Dermis blood vessel endothelial cell (primary cell): Measurements from ENCODE around the gene BARX1. TPM values are rescaled to one million over a fixed set of nuclear protein-coding genes. Genes with fewer than 3 reads are reported as not detected.

Source experiments
- DNase-seq: peaks from one replicate; pipeline ENCODE4 v3.0.0; 2010
- total RNA-seq: library from RNA; depleted of rRNA; stranded (reverse); fragments of >200 nt; gene quantifications from 2 replicates; pipeline ENCODE4 v1.2.3, GENCODE V29; 2014

Gene BARX1
- total RNA-seq, 1 donor from 2014 or later: not detected

DNA sequence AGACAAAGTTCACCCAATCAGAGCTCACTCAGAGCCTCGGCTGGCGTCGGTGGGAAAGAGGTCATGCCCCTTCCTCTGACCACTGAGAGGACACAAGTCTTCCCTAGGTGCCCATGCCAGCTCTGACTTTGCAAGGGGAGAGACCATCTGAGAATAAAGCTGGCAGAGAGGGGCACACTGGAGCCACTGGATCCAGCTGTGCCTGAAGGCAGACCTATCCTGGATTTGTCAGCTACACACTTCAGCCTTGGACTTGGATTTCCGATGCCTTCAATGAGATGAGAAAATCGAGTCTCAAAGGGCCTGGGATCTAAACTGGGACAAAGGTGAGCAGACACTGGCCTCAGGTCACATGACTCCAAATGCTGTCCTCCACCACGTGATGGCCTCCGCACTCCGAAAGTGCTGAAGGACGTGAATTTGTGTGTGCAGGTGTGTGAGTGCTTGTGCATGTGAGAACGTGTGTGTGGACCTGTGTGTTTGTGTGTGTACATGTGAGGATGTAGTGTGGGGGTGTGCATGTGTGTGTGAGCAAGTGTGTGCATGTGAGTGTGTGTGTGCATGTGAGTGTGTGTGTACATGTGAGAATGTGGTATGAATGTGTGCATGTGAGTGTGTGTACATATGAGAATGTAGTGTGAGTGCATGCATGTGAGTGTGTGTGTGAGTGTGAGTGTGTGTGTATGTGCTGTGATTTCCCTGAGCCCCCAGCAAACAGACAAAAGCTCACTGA is 37.9 kb downstream of the BARX1 start:
- DNase-seq: no peak

GRCh38 chr9:93916358-93916757 is 38.8 kb downstream of the BARX1 start:
- DNase-seq: no peak

DNA sequence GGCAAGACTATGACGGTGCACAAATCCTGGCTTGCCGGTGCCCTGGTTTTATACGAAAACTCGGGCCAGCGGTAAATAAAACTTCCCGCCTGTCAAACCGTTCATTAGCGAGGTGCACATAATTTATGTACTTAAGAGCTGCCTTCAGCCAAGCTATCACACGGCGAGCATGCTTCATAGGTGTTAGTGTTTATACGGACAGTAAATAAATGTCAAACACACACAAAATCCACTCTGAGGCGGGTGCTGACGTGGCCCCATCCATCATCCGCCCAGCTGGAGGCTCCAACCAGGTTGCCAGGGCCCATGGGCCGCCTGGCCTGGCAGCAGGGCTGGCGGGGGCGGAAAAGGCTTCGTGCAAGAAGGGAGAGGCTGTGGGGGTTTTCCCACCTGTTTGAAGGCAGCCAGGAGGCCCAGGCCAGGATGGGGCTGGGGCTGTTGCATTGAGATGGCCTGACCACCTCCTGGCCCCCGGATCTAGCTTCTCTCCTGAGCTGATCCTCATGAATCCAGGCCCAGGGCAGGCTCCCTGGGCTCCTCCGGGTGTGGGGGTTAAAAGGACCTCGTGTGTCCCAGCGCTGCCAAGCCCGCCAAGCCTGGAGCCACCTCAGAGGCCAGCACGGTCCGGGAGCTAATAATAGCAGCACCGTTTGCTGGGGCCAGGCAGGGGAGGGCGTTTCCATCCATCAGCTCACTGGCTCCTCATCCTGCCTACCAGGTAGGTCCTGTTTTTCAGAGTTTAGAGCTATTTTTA is 43.2 kb downstream of the BARX1 start:
- DNase-seq: no peak

GRCh38 chr9:93911136-93911745 is 43.9 kb downstream of the BARX1 start:
- no peak for DNase-seq

- DNase-seq: no peak
Observed at GRCh38 chr9:93910598-93910997, 44.6 kb downstream of the BARX1 start.

DNA sequence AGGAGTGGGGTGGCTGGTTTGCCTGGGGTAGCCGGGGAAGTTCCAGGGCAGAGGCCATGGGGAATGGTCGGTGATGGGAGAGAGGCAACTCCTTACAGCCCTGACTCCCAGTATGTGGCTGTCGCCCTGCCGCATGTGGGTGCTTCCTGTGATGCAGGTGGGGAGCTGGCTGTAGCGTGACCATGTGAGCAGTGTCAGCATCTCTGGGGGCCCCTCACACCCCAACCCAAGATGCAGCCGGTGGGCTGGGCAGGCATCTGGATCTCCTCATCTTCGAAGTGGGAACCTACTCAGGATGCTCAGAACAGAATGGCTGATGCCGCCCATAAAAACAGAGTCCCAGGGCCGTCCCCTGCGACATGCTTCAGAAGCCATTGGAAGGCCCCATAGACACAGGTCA is 45.0 kb downstream of the BARX1 start:
- DNase-seq: no peak

- DNase-seq: no peak
Observed at GRCh38 chr9:93909242-93909616, 45.9 kb downstream of the BARX1 start.

- DNase-seq: no peak
Observed at GRCh38 chr9:93908591-93909241, 46.4 kb downstream of the BARX1 start.

DNA sequence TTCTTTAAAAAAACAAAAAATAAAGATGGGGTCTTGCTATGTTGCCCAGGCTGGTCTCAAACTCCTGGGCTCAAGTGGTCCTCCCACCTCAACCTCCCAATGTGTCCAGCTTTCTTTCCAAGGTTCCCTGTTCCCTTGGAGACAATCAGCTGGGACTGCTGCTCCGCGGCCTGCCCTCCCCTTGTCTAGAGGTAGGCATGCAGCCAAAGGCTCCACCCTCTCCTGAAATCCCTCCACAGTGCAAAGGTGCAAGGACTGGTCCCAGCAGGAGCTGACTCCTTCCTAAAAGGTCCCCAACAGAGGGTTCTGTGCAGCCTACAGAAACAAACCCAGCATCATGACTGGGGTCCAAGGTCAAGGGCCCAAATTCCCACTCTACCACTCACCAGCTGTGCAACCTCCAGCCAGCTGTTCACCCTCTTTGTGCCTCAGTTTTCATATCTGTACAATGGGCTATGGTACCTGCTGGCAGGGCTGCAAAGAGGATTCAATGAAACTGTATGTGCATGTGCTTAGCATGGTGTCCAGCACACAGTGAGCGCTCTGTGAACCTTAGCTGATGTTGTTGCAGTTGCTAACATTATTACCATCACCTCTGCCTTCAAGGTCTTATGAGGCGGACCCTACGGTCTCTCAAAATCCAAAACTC is 47.5 kb downstream of the BARX1 start:
- no peak for DNase-seq

- DNase-seq: no peak
Observed at GRCh38 chr9:93906195-93906880, 48.8 kb downstream of the BARX1 start.

DNA sequence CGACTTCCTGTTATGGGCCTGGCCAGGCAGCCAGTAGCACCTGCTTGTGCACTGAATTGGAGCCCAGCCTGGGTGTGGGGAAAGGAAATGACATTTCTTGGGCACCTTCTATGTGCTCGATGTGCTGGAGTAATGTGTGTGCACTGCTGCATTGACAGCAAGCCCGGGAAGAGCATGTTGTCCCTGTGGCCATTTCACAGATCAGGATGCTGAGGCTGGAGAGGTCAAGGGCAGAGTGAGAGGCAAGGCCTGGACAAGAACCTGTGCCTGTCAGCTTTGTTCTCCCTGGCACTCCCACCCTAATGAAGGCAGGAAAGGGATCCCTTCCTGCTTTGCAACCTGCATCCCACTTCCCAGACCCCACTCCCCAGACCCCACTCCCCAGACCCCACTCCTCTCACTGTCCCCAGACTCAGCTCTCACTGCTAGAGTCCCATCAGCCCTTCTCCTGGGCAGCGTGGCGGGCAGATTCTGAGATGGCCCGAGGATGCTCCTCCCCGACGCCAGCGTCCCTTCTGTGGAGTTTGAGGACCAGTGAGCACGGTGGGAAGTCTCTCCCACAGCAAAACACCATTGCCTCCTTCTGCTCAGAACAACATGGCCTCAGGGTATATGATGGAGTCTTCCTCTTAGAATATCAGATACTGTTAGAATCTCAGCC is 49.6 kb downstream of the BARX1 start:
- no peak for DNase-seq

DNA sequence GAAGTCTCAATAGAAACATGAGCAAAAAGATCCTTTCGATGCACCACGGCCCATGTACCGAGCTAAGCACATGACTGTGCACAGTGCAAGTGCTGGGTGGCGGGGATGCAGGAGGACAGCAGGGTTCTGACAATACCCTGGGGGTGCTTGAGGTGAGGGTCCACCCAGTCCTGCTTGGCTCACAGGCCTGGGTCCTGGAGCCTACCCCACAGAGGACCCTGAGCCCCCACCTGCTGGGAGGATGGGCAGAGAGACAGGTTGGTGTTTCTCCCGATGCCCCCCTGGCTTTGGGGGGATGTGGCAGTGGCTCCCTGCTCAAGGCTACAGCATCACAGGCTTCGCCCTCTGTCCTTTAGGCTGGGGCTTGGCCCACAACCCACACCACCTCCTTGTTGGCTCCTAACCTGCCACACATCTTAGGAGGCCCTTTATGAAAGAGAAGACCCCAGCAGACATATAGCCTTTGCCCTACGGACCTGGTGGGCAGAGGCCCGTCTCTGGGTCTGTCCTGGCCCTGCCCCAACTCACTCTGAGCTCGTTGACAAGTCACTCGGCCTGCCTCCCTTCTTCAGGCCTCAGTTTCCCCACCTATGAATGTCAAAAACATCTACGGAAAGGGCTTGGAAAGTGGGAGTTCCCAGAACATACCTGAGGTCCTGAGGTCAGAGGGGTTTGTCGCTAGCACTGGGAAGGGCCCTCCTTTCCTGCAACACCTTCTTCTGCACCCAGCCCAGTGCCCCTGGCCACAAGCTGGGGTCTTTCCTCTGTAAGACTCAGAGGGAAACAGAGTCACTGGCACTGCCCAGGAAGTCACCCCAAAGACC is 50.3 kb downstream of the BARX1 start:
- no peak for DNase-seq

DNA sequence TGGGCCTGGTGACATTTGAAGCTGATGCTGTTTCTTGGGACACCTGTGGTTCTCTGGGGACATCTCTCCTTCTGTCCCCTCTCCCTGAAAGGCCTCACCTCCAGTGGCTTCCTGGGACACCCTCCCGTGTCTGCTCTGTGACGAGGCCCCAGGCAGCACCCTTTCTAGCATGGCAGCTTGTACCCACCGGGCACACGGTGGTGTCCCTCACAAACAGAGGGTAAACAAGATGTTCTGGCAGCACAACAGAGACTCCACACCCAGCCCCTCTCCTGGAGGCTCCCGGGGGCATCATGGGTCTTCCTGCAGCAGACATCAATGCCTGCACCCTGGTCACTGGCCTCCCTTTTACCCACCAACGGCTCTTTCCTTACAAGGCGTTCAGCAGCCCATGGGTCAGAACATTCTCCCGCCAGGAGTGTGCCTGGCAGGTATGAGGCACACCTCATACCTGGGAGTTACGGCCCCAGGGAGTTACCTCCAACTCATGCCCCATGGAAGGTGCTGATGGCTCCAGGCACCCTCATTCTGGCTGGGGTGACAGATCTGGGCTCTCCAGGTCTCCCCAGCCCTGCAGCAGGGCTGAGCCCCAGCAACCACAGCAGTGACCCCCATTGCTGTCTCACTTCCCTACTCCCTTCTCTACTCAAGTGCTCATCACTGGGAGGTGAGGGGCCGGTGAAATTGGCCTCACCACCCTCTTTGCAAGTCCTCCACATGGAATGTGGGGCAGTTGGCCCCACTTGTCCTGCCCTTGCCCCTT is 51.1 kb downstream of the BARX1 start:
- no peak for DNase-seq

DNA sequence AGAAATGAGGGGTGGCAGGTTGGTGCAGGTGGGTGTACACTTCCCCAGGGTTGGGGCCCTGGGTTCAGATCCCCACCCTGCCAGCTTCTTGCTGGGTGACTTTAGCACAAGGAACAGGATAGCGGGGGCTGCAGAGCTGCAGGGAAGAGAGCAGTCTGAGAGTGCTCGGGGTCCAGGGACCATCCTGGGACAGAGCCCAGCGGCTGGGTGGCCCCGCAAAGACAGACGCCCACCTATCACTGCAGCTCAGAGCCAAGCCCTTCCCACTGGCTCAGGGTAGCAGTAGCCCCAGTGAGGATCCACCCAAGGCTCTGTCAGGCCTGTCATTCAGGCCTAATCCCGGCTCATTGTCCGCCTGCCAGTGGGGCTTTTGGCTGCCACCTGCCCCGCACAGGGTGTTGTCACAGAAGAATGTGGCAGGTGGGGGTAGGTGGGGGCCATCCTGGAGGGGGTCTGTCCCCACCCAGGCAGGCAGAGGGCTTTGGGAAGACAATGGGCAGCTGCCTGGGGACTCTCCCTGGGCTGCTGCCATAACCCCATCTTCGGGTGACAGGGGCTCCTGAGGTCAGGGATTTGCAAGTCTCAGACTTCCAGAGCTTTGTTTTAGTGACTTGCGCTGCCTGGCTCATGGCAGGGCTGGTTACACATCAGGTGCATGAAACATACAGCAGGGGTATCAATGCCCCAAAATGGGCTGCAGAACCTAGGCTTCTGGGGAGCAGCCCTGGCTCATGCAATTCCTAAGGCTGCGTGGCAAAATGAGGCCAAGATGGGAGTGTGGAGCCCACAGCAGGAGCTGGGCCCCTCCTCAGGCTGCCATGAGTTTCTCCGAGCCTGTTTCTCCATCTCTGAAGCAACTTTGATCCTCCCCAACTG is 52.1 kb downstream of the BARX1 start:
- no peak for DNase-seq

GRCh38 chr9:93902051-93902779 is 52.9 kb downstream of the BARX1 start:
- no peak for DNase-seq
